ENCODE measurements around the gene NUDT19. TPM values are rescaled to one million over a fixed set of nuclear protein-coding genes. Genes with fewer than 3 reads are reported as not detected.

NUDT19 gene
- total and polyA plus RNA-seq, 9 of the 15 experiments (the other 6 are each of a cell fraction or from before 2014, with no cell fraction given) = 9.6 to 38.6 (median 14.4) TPM

- no peak for TF ChIP-seq POLR2B (IDR thresholded peaks at IDR 0.05; ENCODE audit: low read depth, partially characterized antibody)
- no peak for TF ChIP-seq SETDB1 (IDR thresholded peaks at IDR 0.05; ENCODE audit: low read length)
- TF ChIP-seq HIVEP1 (CRISPR knock-in tag; IDR thresholded peaks at IDR 0.05) = no peak
- no peak for TF ChIP-seq ETS1 (conservative IDR thresholded peaks at IDR 0.05; ENCODE audit: control insufficient read depth, low read depth, low read length)
- no peak for TF ChIP-seq SMAD2 (IDR thresholded peaks at IDR 0.05; ENCODE audit: low read depth, low read length)
- no peak for TF ChIP-seq BMI1 (IDR thresholded peaks at IDR 0.05; ENCODE audit: low read length)
- TF ChIP-seq ELF4 (CRISPR knock-in tag; IDR thresholded peaks at IDR 0.05) = no peak
- TF ChIP-seq RUNX1 (IDR thresholded peaks at IDR 0.05; ENCODE audit: low read depth) = 0 out of 2 replicates have a peak, but pooled peaks have one; percentile 22
- TF ChIP-seq CEBPB (tag; IDR thresholded peaks at IDR 0.05) = no peak
- no peak for TF ChIP-seq FOXP4 (CRISPR knock-in tag; IDR thresholded peaks at IDR 0.05; ENCODE audit: borderline replicate concordance)
- no peak for TF ChIP-seq BCLAF1 (IDR thresholded peaks at IDR 0.05; ENCODE audit: borderline replicate concordance in 1 of 2, control insufficient read depth in 1 of 2, low read depth in 2 of 2, low read length in 1 of 2)
- TF ChIP-seq ZNF324 (CRISPR knock-in tag; IDR thresholded peaks at IDR 0.05) = no peak
- TF ChIP-seq YY1 (IDR thresholded peaks at IDR 0.05; ENCODE audit: borderline replicate concordance in 1 of 3, control insufficient read depth in 1 of 3, extremely low read depth in 1 of 3, insufficient read depth in 3 of 3, insufficient read length in 1 of 3, insufficient replicate concordance in 2 of 3, low read depth in 1 of 3, low read length in 2 of 3) = peak in 2 of 3 experiments; percentile 10 to 81
- TF ChIP-seq HMG20B (CRISPR knock-in tag; IDR thresholded peaks at IDR 0.05) = no peak
- TF ChIP-seq FOXA1 (IDR thresholded peaks at IDR 0.05; ENCODE audit: borderline replicate concordance) = no peak
- no peak for TF ChIP-seq ZNF133 (CRISPR knock-in tag; IDR thresholded peaks at IDR 0.05)
- TF ChIP-seq USF2 (CRISPR knock-in tag; IDR thresholded peaks at IDR 0.05) = no peak
- TF ChIP-seq NCOA4 (IDR thresholded peaks at IDR 0.05; ENCODE audit: partially characterized antibody) = no peak
- no peak for TF ChIP-seq TCF7L2 (IDR thresholded peaks at IDR 0.05; ENCODE audit: low read depth, low read length)
- no peak for TF ChIP-seq ZNF143 (CRISPR knock-in tag; IDR thresholded peaks at IDR 0.05)
- TF ChIP-seq LARP7 (IDR thresholded peaks at IDR 0.05) = no peak
- TF ChIP-seq ZC3H8 (IDR thresholded peaks at IDR 0.05) = no peak
Observed at GRCh38 chr19:32691952-32692726, 518 bp downstream of the NUDT19 start (continued).

Measured in K562 (cell line).